Measurements from ENCODE around the gene PTH1R. TPM values are rescaled to one million over a fixed set of nuclear protein-coding genes. Genes with fewer than 3 reads are reported as not detected.

Gene PTH1R
- polyA plus RNA-seq, 3 donors: not detected

DNA sequence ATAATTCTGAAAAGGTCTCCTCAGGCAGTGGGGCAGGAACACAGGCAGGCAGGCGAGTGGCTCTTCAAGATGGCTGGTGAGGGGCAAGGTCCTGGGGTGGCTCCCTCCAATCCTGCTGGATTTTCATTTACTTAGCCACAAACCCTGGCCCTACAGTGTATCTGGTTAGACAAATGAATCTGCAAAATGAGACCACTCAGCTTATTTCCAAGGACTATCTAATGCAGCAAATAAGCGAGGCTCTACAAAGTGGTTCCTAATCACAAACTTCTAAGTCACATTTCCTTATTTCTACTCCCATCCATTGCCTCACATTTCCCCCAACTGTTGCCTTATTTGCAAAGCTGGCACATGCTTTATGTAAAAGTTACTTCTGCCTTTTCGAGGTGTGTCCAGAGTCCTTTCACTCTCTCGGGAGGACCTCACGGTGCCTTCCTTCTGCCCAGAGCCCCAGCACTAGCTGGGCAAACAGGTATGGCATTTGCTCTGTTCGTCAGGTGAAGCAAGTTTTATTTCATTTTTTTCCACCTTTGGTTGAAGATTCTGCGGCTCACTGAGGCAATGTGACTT is 58.6 kb downstream of the PTH1R start:
- Mint-ChIP-seq H3K4me3 (peak overlapping the region; percentile 61 to 73), H3K27me3 (ENCODE audit: low read depth in 3 of 3) (no peaks in the 10 kb centered on the region), H3K4me1 (peaks cover 97% of the 10 kb centered on the region), H3K9me3 (no peaks in the 10 kb centered on the region), H3K36me3 (peaks cover 39 to 58% of the 10 kb centered on the region in 2 donors), H3K27ac (peak overlapping the region; percentile 92 to 97 (median 95))
- Histone ChIP-seq H3K9ac (ENCODE audit: insufficient read depth, low read length, poor library complexity, severe bottlenecking) (peak overlapping the region; percentile 30), H2AFZ (ENCODE audit: insufficient read depth, low read depth, low read length, poor library complexity, severe bottlenecking) (no peak overlapping the region), H3K9me3 (replicated peaks in 1 of 2; ENCODE audit: control insufficient read depth in 1 of 2, insufficient read depth in 1 of 2, low read length in 2 of 2) (no peaks in the 10 kb centered on the region), H3K4me1 (ENCODE audit: control insufficient read depth in 1 of 2, insufficient read depth in 2 of 2, low read length in 2 of 2) (peaks cover 97 to 99% of the 10 kb centered on the region in 2 donors), H3K4me2 (replicated peaks; ENCODE audit: extremely low read depth, low read length, poor library complexity, severe bottlenecking) (peak overlapping the region; percentile 63), H3K27ac (ENCODE audit: low read depth in 1 of 2, low read length in 2 of 2) (peak overlapping the region; percentile 81 to 85), H3K4me3 (replicated peaks in 1 of 3; ENCODE audit: low read depth in 2 of 3, low read length in 3 of 3) (peak overlapping the region in 1 of 3 experiments; percentile 59), H3K27me3 (ENCODE audit: control insufficient read depth in 2 of 2, insufficient read depth in 2 of 2, low read length in 2 of 2) (no peaks in the 10 kb centered on the region), H3K79me2 (ENCODE audit: insufficient read depth, low read length) (peaks cover 94% of the 10 kb centered on the region), H4K20me1 (ENCODE audit: insufficient read depth, low read length) (peaks cover 23% of the 10 kb centered on the region), H3K36me3 (replicated peaks in 1 of 2; ENCODE audit: control insufficient read depth in 1 of 2, insufficient read depth in 2 of 2, low read length in 2 of 2) (peaks cover 19 to 29% of the 10 kb centered on the region in 2 donors)
- intact Hi-C loops (cut with micrococcal nuclease): no loop called here
- 21% methylated on average over 5 of the region's 7 CpGs for WGBS (ENCODE audit: insufficient coverage)
- DNase-seq: peak; percentile 71 to 87 (median 83)
- TF ChIP-seq, protein P1, sequence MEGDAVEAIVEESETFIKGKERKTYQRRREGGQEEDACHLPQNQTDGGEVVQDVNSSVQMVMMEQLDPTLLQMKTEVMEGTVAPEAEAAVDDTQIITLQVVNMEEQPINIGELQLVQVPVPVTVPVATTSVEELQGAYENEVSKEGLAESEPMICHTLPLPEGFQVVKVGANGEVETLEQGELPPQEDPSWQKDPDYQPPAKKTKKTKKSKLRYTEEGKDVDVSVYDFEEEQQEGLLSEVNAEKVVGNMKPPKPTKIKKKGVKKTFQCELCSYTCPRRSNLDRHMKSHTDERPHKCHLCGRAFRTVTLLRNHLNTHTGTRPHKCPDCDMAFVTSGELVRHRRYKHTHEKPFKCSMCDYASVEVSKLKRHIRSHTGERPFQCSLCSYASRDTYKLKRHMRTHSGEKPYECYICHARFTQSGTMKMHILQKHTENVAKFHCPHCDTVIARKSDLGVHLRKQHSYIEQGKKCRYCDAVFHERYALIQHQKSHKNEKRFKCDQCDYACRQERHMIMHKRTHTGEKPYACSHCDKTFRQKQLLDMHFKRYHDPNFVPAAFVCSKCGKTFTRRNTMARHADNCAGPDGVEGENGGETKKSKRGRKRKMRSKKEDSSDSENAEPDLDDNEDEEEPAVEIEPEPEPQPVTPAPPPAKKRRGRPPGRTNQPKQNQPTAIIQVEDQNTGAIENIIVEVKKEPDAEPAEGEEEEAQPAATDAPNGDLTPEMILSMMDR (IDR thresholded peaks at IDR 0.05): no peak

DNA sequence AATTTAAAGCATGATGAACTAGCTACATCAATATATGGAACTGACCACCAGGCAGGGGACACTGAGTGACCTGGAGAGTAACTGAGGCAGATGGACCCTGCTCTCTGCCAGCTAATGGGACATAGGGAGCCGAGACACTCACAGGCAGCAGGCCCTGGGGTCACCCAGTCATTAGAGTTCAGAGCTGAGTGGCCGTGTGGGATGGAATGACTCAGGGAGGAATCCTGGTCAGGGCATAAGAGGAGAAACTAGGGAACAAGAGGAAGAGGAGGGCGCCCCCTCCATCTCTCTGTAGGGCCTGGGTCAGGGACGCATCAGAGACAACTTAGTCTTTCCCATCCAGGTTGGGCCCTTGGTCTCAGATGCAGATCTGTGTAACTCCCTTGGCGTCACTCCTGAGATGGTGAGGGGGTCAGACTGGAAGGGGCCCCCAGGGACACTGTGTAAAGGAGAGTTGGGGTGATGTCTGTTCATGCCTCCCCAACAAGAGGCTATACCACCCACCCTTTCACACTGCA is 59.3 kb downstream of the PTH1R start:
- Mint-ChIP-seq H3K4me1 (peaks cover 90% of the 10 kb centered on the region), H3K36me3 (peaks cover 37 to 61% of the 10 kb centered on the region in 2 donors), H3K27me3 (ENCODE audit: low read depth in 3 of 3) (no peaks in the 10 kb centered on the region), H3K9me3 (no peaks in the 10 kb centered on the region), H3K27ac (peak overlapping the region; percentile 92 to 97 (median 95)), H3K4me3 (peak overlapping the region in 1 of 2 donors; percentile 35)
- H3K27ac ChIP-seq (ENCODE audit: low read depth in 1 of 2, low read length in 2 of 2): peak overlapping the region; percentile 81 to 85
- H3K9ac ChIP-seq (ENCODE audit: insufficient read depth, low read length, poor library complexity, severe bottlenecking): peak overlapping the region; percentile 30
- no peaks in the 10 kb centered on the region for H3K9me3 ChIP-seq (replicated peaks in 1 of 2; ENCODE audit: control insufficient read depth in 1 of 2, insufficient read depth in 1 of 2, low read length in 2 of 2)
- H3K4me3 ChIP-seq (replicated peaks in 1 of 3; ENCODE audit: low read depth in 2 of 3, low read length in 3 of 3): peak overlapping the region in 1 of 3 experiments; percentile 59
- H2AFZ ChIP-seq (ENCODE audit: insufficient read depth, low read depth, low read length, poor library complexity, severe bottlenecking): no peak overlapping the region
- TF ChIP-seq, protein P1 (IDR thresholded peaks at IDR 0.05): no peak
- intact Hi-C loops (cut with micrococcal nuclease): no loop called here
- peaks cover 27% of the 10 kb centered on the region for H4K20me1 ChIP-seq (ENCODE audit: insufficient read depth, low read length)
- no peaks in the 10 kb centered on the region for H3K27me3 ChIP-seq (ENCODE audit: control insufficient read depth in 2 of 2, insufficient read depth in 2 of 2, low read length in 2 of 2)
- no peak for DNase-seq
- peaks cover 90 to 91% of the 10 kb centered on the region in 2 donors for H3K4me1 ChIP-seq (ENCODE audit: control insufficient read depth in 1 of 2, insufficient read depth in 2 of 2, low read length in 2 of 2)
- H3K79me2 ChIP-seq (ENCODE audit: insufficient read depth, low read length): peaks cover 94% of the 10 kb centered on the region
- peaks cover 19 to 35% of the 10 kb centered on the region in 2 donors for H3K36me3 ChIP-seq (replicated peaks in 1 of 2; ENCODE audit: control insufficient read depth in 1 of 2, insufficient read depth in 2 of 2, low read length in 2 of 2)
- whole genome bisulfite sequencing (ENCODE audit: insufficient coverage): no CpG with 5 or more reads among the region's 5 CpGs
- peak overlapping the region; percentile 63 for H3K4me2 ChIP-seq (replicated peaks; ENCODE audit: extremely low read depth, low read length, poor library complexity, severe bottlenecking)
